ENCODE results near the gene IGSF21. TPM values are rescaled to one million over a fixed set of nuclear protein-coding genes. Genes with fewer than 3 reads are reported as not detected.

The IGSF21 gene
- total RNA-seq, 1 experiment from 2014 or later, result 30.5 TPM

GRCh38 chr1:18328803-18329202 lies 221.2 kb downstream of the IGSF21 start:
- Mint-ChIP-seq H3K4me1 (peaks cover 48% of the 10 kb centered on the region), H3K9me3 (peaks cover 5% of the 10 kb centered on the region), H3K27me3 (ENCODE audit: low read depth) (0 out of 2 replicates have a peak, but pooled peaks cover 6% of the 10 kb centered on the region), H3K27ac (no peak overlapping the region), H3K4me3 (no peak overlapping the region), H3K36me3 (no peaks in the 10 kb centered on the region)
- ChIA-PET POLR2A (no interaction called here), CTCF (interaction anchor here (1.0 to 1.6 kb wide), 4 partner anchors 94 to 556 kb away, joined by 3 to 5 read pairs (median 3); no protein-coding TSS in a partner anchor)
- TF ChIP-seq NR2C2 (CRISPR knock-in tag; IDR thresholded peaks at IDR 0.05), result no peak
- no peak for TF ChIP-seq IRF1 (CRISPR knock-in tag; IDR thresholded peaks at IDR 0.05)
- no peak for TF ChIP-seq TEAD4 (CRISPR knock-in tag; IDR thresholded peaks at IDR 0.05)
- TF ChIP-seq RELA (CRISPR knock-in tag; IDR thresholded peaks at IDR 0.05; ENCODE audit: borderline replicate concordance), result no peak
- no peak for TF ChIP-seq CREB1 (CRISPR knock-in tag; IDR thresholded peaks at IDR 0.05)
- TF ChIP-seq CDX4 (CRISPR knock-in tag; IDR thresholded peaks at IDR 0.05; ENCODE audit: borderline replicate concordance), result no peak
- no peak for TF ChIP-seq STAT6 (CRISPR knock-in tag; conservative IDR thresholded peaks at IDR 0.05; ENCODE audit: low read depth)
- DNase-seq (ENCODE audit: low spot score) (no peak), ATAC-seq (no peak)

GRCh38 chr1:18329469-18330253 lies 222.1 kb downstream of the IGSF21 start:
- Mint-ChIP-seq H3K4me3 (no peak overlapping the region), H3K27ac (no peak overlapping the region), H3K36me3 (no peaks in the 10 kb centered on the region), H3K9me3 (peaks cover 5% of the 10 kb centered on the region), H3K4me1 (peaks cover 42% of the 10 kb centered on the region), H3K27me3 (ENCODE audit: low read depth) (no peaks in the 10 kb centered on the region)
- ATAC-seq (no peak), DNase-seq (ENCODE audit: low spot score) (no peak)
- CTCF ChIA-PET, result interaction anchor here (0.6 to 0.7 kb wide), 2 partner anchors 27 to 246 kb away, joined by 4 read pairs; no protein-coding TSS in a partner anchor
- POLR2A ChIA-PET, result interaction anchor here (0.6 kb wide), 1 partner anchor 1017 kb away, joined by 3 read pairs; no protein-coding TSS in a partner anchor
- TF ChIP-seq NR2C2 (CRISPR knock-in tag; IDR thresholded peaks at IDR 0.05) (no peak), ZNF512 (CRISPR knock-in tag; IDR thresholded peaks at IDR 0.05; ENCODE audit: borderline replicate concordance) (no peak), GTF2I (CRISPR knock-in tag; conservative IDR thresholded peaks at IDR 0.05) (no peak), SP1 (CRISPR knock-in tag; conservative IDR thresholded peaks at IDR 0.05) (no peak), E2F1 (CRISPR knock-in tag; IDR thresholded peaks at IDR 0.05) (no peak), SMAD4 (CRISPR knock-in tag; IDR thresholded peaks at IDR 0.05) (no peak), JAZF1 (CRISPR knock-in tag; IDR thresholded peaks at IDR 0.05) (no peak), NFE2L1 (CRISPR knock-in tag; IDR thresholded peaks at IDR 0.05) (no peak), GABPB1 (CRISPR knock-in tag; IDR thresholded peaks at IDR 0.05) (no peak), GRHL2 (CRISPR knock-in tag; IDR thresholded peaks at IDR 0.05; ENCODE audit: insufficient replicate concordance, severe bottlenecking) (no peak), PREB (CRISPR knock-in tag; IDR thresholded peaks at IDR 0.05; ENCODE audit: borderline replicate concordance) (no peak), ESRRA (CRISPR knock-in tag; IDR thresholded peaks at IDR 0.05; ENCODE audit: borderline replicate concordance) (no peak), OVOL2 (CRISPR knock-in tag; IDR thresholded peaks at IDR 0.05; ENCODE audit: borderline replicate concordance) (no peak), ZMAT4 (CRISPR knock-in tag; IDR thresholded peaks at IDR 0.05) (no peak), HMGA2 (CRISPR knock-in tag; IDR thresholded peaks at IDR 0.05) (no peak), USF2 (CRISPR knock-in tag; IDR thresholded peaks at IDR 0.05) (no peak), KAT7 (CRISPR knock-in tag; IDR thresholded peaks at IDR 0.05; ENCODE audit: borderline replicate concordance) (no peak)

Data from WTC11 (cell line).